DMS 273 (cell line): ENCODE results near the gene SYNE2.

Source experiments
- DNase-seq: peaks from one replicate; lab custom pipeline; 2025; ENCODE audit not compliant: unreplicated experiment; lab: John Stamatoyannopoulos, UW

The SYNE2 gene

DNA sequence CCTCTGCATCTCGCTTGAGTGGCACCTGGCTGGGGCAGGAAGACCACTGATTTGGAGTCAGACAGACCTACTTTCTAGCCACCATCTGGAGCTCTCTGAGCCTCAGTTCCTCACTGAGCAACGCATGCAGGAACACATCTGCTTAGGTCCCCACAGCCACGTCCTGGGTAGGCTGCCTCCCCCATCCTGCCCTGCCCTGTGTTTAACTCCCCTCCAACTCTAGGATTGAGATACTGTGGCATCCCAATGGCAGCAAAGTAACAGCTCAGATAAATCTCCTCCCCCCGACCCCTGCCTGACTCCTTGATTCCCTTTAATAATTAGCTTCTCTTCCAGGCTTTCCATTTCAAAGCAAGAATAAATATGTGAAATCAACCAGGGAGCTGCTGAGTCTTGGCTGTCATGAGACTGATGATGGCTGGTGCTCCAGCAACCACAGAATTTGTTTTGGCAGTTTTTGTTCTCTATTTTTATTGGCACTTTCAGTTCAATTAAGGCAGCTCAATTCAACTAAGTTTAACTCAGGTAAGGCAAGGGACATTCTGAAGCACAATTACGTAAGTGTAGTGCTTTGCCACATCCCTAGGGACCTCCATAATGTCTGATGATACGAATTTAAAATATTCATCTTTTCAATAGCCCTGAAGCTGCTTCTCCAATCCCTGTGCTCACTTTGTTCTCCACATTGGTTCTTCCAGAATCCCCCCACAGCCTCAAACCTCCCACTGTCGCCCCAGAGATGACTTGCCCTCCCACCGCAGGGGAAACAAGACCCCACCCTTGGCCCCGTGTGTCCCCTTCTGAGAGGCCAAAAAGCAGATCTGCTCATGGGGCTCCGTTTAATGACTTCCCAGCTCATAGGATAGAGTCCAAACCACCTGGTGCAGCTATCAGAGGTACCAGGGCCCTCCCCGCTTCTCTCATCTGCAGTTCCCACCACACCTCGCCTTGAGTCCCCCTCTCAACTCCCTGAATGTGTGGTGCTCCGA lies 383.1 kb downstream of the SYNE2 start:
- peak; percentile 31 for DNase-seq

DNA sequence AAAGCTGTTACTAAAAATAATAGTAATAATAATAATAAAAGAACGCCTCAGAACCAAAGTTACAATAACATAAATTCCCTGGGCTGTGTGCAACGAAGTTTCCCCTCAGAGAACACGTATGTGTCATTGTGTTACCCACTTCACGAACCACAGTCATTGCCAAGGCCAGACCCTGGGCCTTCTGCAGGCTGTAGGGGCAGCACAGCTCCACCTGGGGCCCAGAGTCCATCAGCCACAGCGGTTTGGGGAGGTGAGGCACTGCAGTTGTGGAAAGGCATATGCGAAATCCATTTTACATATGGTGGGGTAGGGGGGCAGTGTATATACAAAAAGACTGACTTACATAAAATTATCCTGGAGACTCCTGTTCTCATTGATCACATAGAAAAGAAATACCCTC lies 385.2 kb downstream of the SYNE2 start:
- DNase-seq: no peak

DNA sequence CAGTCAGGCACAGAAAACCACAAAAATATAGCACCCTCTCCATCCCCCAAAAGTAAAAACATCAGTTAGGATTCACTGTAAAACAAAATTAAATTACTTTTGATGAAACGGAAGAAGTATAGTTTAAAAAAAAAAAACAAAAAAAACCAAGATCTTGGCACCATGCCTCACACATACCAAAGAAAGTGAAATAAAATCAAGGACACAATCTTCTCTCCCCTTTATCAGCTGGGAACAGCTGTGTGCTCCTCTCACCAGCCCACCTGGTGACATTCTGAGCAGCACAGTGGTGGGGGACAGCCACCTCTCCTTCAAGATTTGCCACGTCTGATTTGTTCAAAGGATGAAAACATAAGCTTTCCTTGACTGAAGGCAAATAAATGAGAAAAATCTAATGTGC lies 385.8 kb downstream of the SYNE2 start:
- DNase-seq: no peak

DNA sequence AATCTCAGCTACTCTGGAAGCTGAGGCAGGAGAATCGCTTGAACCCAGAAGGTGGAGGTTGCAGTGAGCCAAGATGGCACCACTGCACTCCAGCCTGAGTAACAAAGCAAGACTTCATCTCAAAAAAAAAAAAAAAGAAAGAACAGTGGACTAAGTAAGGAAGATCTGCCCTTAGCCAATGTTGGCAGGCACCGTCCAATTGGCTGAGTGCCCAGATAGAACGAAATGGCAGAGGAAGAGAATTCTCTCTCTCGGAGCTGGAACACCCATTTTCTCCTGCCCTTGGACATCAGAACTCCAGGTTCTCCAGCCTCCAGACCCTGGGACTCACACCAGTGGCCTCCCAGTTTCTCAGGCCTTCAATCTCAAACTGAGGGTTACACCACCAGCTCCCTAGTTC lies 391.5 kb downstream of the SYNE2 start:
- DNase-seq: peak; percentile 42

DNA sequence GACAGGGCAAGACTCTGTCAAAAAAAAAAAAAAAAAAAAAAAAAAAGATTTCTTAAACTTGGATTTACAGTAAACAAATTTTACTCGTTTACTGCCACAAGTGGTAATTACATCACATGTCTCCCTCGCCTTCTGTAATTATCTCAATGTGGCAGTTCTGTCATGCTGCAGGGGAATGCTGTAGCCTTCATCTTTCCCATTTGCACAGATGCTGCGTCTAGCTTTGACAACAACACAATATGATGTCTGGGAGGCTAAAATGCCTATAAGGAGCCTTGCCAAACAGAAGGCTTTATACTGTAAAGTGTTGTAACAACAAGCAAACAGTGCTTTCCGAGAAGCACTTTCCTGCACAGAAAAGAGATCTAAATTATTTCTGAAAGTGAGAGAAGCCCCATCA lies 392.7 kb downstream of the SYNE2 start:
- DNase-seq: no peak

DNA sequence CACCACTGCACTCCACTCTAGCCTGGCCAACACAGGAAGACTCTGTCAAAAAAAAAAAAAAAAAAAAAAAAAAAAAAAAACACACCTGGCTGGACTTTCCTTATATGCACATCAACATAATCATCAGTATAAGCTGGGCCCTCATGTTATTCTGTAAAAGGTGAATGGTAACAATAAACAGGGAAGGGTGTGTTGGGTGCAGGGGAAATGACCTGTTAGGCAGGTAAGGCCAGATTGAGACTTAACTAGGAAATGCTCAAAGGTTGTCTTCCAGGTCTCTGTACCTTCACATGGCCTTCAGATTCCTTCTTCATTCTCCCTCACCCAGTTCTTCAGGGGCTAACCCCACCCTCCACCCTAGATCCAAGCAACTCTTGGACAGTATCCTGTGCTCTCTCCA lies 393.9 kb downstream of the SYNE2 start:
- no peak for DNase-seq

DNA sequence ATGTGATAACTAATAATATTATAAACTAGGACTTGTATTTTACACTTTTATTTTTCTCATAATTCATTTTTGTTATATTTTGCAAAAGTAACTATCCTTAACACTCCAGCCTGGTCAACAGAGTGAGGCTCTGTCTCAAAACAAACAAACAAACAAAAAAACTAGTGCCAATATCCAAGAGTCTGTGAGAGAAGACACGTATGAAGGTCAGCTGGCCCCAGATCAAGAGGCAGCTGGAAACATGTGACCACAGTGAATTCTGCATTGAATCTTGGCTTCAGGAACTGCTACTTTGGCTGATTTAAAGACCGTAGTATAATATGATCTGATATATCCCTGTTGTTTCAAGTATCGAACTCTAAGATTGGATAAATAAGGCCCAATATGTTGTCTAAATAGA lies 394.4 kb downstream of the SYNE2 start:
- DNase-seq: no peak

DNA sequence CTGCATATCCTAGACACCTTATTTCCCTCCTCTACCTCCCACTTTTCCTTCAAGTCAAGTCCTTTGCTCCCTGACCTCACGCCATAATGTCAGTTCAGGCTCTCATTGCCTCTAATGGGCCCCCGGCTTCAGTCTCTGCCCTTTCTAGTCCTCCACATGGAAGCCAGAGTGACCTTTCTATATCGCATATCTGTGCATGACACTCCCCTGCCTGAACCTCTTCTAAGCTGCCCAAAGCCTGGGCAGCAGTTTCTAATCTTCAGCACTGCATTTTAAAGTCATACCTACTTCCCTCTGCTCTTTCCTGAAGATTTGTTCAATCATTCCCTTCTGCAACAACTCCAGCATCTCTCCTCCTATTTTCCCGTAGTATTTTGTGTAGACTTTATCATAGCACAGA lies 395.9 kb downstream of the SYNE2 start:
- DNase-seq: no peak

DNA sequence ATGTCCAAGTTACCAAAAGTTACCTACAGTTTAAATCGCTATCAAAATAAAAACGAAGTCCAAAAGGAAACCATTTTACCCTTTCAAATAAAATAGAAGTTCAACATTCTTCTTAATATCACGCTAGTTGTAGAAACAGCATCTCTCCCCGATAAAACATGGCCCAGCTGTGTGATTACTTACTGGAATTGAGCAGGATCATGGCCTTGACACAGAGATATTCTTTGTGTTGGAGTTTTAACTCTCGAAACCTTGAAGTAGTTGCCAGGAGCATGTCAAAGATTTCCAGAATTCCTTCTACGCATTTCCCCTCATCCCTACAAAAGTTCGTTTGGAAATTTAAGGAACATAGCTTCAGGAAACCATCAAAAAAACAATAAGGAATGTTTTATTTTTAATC lies 396.6 kb downstream of the SYNE2 start:
- DNase-seq: no peak

DNA sequence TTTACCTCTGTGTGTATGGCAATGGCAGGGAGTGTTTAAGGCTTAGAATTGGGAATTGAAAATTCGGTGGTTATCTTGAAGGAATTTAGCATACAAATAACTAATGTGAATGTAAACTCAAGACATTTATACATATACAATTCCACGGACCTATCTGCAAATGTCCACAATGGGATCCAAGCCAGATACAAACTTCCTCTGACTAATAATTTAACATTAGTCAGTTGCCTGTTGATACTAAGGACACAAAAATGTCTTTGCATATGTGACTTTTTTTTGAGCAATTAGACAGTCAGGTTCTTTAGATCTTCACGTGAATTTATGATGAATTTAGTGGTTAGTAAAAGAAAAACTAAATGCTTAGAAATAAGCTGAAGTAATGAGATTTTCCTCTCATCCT lies 400.9 kb downstream of the SYNE2 start:
- no peak for DNase-seq

DNA sequence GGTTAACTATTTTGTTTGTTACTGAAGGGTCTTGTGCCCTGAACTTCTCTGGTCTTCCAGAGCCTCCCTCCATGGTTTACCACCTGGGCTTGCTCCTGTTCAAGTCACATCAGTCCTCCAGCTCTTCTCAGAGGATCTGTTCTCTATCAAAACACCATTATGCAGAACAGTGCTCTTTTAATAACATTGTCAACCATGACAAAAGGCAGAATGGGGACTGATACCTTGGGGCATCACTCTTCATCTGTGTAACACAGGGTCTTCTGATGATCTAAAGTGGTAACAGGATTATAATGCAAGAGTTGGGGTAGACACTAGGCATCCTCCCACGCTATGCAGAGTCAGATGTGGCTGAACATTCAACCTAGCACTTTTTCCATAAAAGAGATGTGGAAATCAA lies 403.0 kb downstream of the SYNE2 start:
- no peak for DNase-seq

DNA sequence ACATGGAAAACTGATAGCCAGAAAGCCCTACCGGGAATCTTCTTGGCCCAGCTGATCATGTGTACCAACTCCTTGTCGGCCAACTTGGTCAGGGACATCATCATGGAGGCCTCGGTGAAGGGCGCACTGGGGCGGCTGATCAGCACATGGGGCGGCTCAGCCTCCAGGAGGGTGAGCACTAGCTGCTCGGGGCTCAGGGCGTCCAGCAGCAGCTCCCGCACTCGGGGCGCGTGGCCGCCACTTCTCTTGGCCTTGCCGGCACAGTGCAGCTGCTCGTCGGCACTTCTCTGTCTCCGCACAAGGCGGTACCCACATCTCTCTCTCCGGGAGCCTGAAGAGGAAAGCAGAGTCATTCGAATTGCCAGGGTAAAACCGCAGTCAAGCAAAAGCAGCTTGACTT lies 407.6 kb downstream of the SYNE2 start:
- no peak for DNase-seq

DNA sequence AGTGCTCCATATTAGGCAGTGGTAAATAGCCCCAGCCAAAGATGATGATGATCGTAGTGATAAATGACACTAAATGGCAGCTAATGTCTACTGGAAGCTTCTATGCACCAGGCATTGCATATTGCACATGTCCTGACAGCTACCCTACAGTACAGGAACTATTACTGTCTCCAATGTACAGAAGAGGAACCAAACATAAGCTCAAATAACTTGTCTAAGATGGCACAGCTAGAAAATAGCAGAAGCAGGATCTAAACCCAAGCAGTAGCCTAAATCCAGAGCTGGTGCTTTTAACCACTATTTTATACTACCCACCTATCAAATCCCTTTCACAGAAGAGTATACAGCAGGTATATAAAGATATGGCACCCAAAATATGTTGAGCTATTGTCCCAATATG lies 412.4 kb downstream of the SYNE2 start:
- DNase-seq: no peak

DNA sequence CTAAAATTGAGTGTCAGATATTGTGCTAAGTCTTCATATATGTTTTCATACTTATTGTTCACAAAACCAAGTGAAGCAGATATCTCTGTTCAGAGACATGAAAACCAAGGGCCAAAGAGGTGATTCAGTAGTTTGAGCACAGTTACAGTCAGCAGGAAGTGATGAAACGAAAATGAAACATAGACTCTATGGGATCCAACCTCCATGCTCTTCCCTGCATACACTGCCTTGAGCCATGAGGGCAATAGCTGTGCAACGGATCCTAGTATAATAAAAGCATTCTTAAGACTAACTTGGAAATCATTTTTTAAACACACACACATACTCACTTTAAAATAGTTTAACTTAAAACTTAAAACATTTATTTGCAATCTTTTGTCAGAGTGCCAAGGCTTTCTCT lies 413.4 kb downstream of the SYNE2 start:
- peak; percentile 22 for DNase-seq

DNA sequence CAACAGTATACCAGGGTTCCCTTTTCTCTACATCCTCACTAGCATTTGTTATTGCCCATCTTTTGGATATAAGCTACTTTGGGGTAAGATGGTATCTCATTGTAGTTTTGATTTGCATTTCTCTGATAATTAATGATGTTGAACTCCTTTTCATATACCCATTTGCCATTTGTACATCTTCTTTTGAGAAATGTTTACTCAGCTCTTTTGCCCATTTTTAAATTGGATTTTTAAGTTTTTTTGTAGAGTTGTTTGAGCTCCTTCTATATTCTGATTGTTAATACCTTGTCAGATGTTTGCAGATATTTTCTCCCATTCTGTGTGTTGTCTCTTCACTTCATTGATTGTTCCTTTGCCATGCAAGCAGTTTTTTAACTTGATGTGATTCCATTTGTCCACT lies 419.2 kb downstream of the SYNE2 start:
- no peak for DNase-seq
